Fibroblast of mammary gland (primary cell): ENCODE results near the gene EFNB3.

ENCODE experiments used
- DNase-seq: peaks from one replicate; pipeline ENCODE4 v3.0.0-alpha.2; 2010; ENCODE audit warnings: low read depth
- H3K4me3 ChIP-seq: 2 replicates; pipeline ENCODE4 v1.5.1; 2011; ENCODE audit warnings: low read depth, mild to moderate bottlenecking, low read length, moderate library complexity; ENCODE audit not compliant: control insufficient read depth
- CTCF ChIP-seq: conservative IDR thresholded peaks from 2 replicates; pipeline ENCODE4 v1.5.1; 2011; ENCODE audit warnings: low read depth, low read length, inconsistent platforms; ENCODE audit not compliant: control insufficient read depth, insufficient read depth

Gene EFNB3

GRCh38 chr17:7720125-7720524 lies 15.1 kb downstream of the EFNB3 start:
- H3K4me3 ChIP-seq: no peak overlapping the region
- DNase-seq: no peak
- no peak for TF ChIP-seq CTCF

GRCh38 chr17:7721612-7722011 lies 16.6 kb downstream of the EFNB3 start:
- DNase-seq: no peak
- H3K4me3 ChIP-seq: no peak overlapping the region
- no peak for TF ChIP-seq CTCF

- no peak for TF ChIP-seq CTCF
- no peak overlapping the region for H3K4me3 ChIP-seq
- no peak for DNase-seq
These were observed 22.9 kb downstream of the EFNB3 start for GRCh38 chr17:7727886-7728285.

- no peak for DNase-seq
- no peak for TF ChIP-seq CTCF
- H3K4me3 ChIP-seq: no peak overlapping the region
These were observed 24.8 kb downstream of the EFNB3 start for GRCh38 chr17:7729816-7730215.

GRCh38 chr17:7732981-7733539 lies 28.1 kb downstream of the EFNB3 start:
- DNase-seq: no peak
- no peak for TF ChIP-seq CTCF
- no peak overlapping the region for H3K4me3 ChIP-seq

GRCh38 chr17:7737601-7738000 lies 32.6 kb downstream of the EFNB3 start:
- no peak for DNase-seq
- TF ChIP-seq CTCF: no peak
- H3K4me3 ChIP-seq: no peak overlapping the region

- no peak overlapping the region for H3K4me3 ChIP-seq
- DNase-seq: no peak
- TF ChIP-seq CTCF: no peak
These were observed 34.7 kb downstream of the EFNB3 start for GRCh38 chr17:7739746-7740145.
